T-helper 1 cell treated with Interleukin-12 subunit alpha and Interleukin-12 subunit beta and Interleukin-4 antibody, amounts not matched to agents 30 ng/mL and 1 ng/mL, for 36 hours (primary cell): ENCODE measurements around the gene NHLRC4. TPM values are rescaled to one million over a fixed set of nuclear protein-coding genes. Genes with fewer than 3 reads are reported as not detected.

Source experiments
- total RNA-seq: library from RNA; stranded (reverse); gene quantifications from 2 replicates; pipeline ENCODE4 v1.2.3, GENCODE V29; 2022

Gene NHLRC4
- total RNA-seq, 1 donor from 2014 or later = 1.8 TPM

Other genes starting within 250 kb of the NHLRC4 start
- gene AXIN1, start 214.3 kb upstream of the NHLRC4 start, total RNA-seq = 22.3 and 23.4 TPM in 2 replicates
- gene MRPL28, start 196.5 kb upstream of the NHLRC4 start, total RNA-seq = 82.9 and 92.7 TPM in 2 replicates
- gene PGAP6, start 185.0 kb upstream of the NHLRC4 start, total RNA-seq = 37.9 and 38.2 TPM in 2 replicates
- gene NME4, start 169.8 kb upstream of the NHLRC4 start, total RNA-seq = 45.0 and 49.4 TPM in 2 replicates
- 7.9 and 10.7 TPM in 2 replicates for gene DECR2, start 165.1 kb upstream of the NHLRC4 start, total RNA-seq
- gene RAB11FIP3, start 141.4 kb upstream of the NHLRC4 start, total RNA-seq = 35.2 and 38.5 TPM in 2 replicates
- gene CAPN15, start 39.3 kb upstream of the NHLRC4 start, total RNA-seq = 86.5 and 94.8 TPM in 2 replicates
- 0.10 TPM in 1 of 2 replicates, not detected in the other for gene PRR35, start 6.6 kb upstream of the NHLRC4 start, total RNA-seq
- gene PIGQ, start 3.0 kb downstream of the NHLRC4 start, total RNA-seq = 45.5 and 49.8 TPM in 2 replicates
- 16.2 and 17.6 TPM in 2 replicates for gene RAB40C, start 23.1 kb downstream of the NHLRC4 start, total RNA-seq
- 0.69 and 0.76 TPM in 2 replicates for gene WFIKKN1, start 64.0 kb downstream of the NHLRC4 start, total RNA-seq
- gene METTL26, start 69.3 kb downstream of the NHLRC4 start, total RNA-seq = 79.2 and 85.0 TPM in 2 replicates
- 19.3 and 27.5 TPM in 2 replicates for gene MCRIP2, start 74.8 kb downstream of the NHLRC4 start, total RNA-seq
- gene WDR90, start 82.4 kb downstream of the NHLRC4 start, total RNA-seq = 52.9 and 53.6 TPM in 2 replicates
- gene RHOT2, start 101.1 kb downstream of the NHLRC4 start, total RNA-seq = 136 and 155 TPM in 2 replicates
- 0.98 and 2.0 TPM in 2 replicates for gene RHBDL1, start 108.7 kb downstream of the NHLRC4 start, total RNA-seq
- gene STUB1, start 113.4 kb downstream of the NHLRC4 start, total RNA-seq = 73.9 and 81.6 TPM in 2 replicates
- 41.2 and 42.1 TPM in 2 replicates for gene JMJD8, start 117.3 kb downstream of the NHLRC4 start, total RNA-seq
- 18.0 and 18.5 TPM in 2 replicates for gene WDR24, start 123.4 kb downstream of the NHLRC4 start, total RNA-seq
- gene FBXL16, start 138.8 kb downstream of the NHLRC4 start, total RNA-seq = 8.0 and 8.2 TPM in 2 replicates
- gene METRN, start 148.1 kb downstream of the NHLRC4 start, total RNA-seq = 4.7 and 6.1 TPM in 2 replicates
- gene ANTKMT, start 154.1 kb downstream of the NHLRC4 start, total RNA-seq = 8.1 and 10.8 TPM in 2 replicates
- gene CCDC78, start 159.4 kb downstream of the NHLRC4 start, total RNA-seq = 1.7 and 2.4 TPM in 2 replicates
- gene HAGHL, start 160.1 kb downstream of the NHLRC4 start, total RNA-seq = 5.1 and 6.1 TPM in 2 replicates
- gene CIAO3, start 174.0 kb downstream of the NHLRC4 start, total RNA-seq = 42.5 and 46.8 TPM in 2 replicates
- gene MSLN, start 193.7 kb downstream of the NHLRC4 start, total RNA-seq = not detected in 2 replicates
- 35.4 and 36.4 TPM in 2 replicates for gene RPUSD1, start 221.4 kb downstream of the NHLRC4 start, total RNA-seq
- 73.0 and 79.3 TPM in 2 replicates for gene CHTF18, start 221.6 kb downstream of the NHLRC4 start, total RNA-seq
- not detected in 2 replicates for gene GNG13, start 233.7 kb downstream of the NHLRC4 start, total RNA-seq